Mesendoderm (in vitro differentiated cells): ENCODE data around the gene SLC4A11.

ENCODE experiments used
- DNase-seq: peaks from one replicate; pipeline ENCODE4 v3.0.0; 2013
- H2AK5ac ChIP-seq: 2 replicates; pipeline ENCODE4 v1.6.1; 2013; ENCODE audit warnings: low read length, inconsistent platforms
- H2BK120ac ChIP-seq: 2 replicates; pipeline ENCODE4 v1.6.1; 2013; ENCODE audit warnings: low read depth, mild to moderate bottlenecking, low read length, moderate library complexity, mixed read lengths
- H2BK15ac ChIP-seq: replicated peaks from 2 replicates; pipeline ENCODE4 v1.6.1; 2013; ENCODE audit warnings: low read depth, mild to moderate bottlenecking, moderate library complexity
- H2BK5ac ChIP-seq: 2 replicates; pipeline ENCODE4 v1.6.1; 2013; ENCODE audit warnings: low read length, inconsistent platforms
- H3K18ac ChIP-seq: 2 replicates; pipeline ENCODE4 v1.6.1; 2013; ENCODE audit warnings: mild to moderate bottlenecking, low read length, mixed read lengths
- H3K23ac ChIP-seq: one replicate; pipeline ENCODE4 v1.6.1; 2013; ENCODE audit warnings: low read length
- H3K27ac ChIP-seq: 2 replicates; pipeline ENCODE4 v1.5.1; 2013; ENCODE audit warnings: low read depth, mild to moderate bottlenecking, inconsistent platforms, low read length, moderate library complexity
- H3K27me3 ChIP-seq: 2 replicates; pipeline ENCODE4 v1.6.1; 2013; ENCODE audit warnings: low read length, control low read depth, mild to moderate bottlenecking, inconsistent platforms; ENCODE audit not compliant: insufficient read depth, poor library complexity
- H3K36me3 ChIP-seq: 2 replicates; pipeline ENCODE4 v1.6.1; 2013; ENCODE audit warnings: low read length, inconsistent platforms; ENCODE audit not compliant: control insufficient read depth, insufficient read depth
- H3K4ac ChIP-seq: one replicate; pipeline ENCODE4 v1.6.1; 2013; ENCODE audit warnings: low read depth, mild to moderate bottlenecking, low read length, moderate library complexity
- H3K4me1 ChIP-seq: 2 replicates; pipeline ENCODE4 v1.6.1; 2013; ENCODE audit warnings: low read depth, low read length, inconsistent platforms; ENCODE audit not compliant: control insufficient read depth
- H3K4me2 ChIP-seq: 2 replicates; pipeline ENCODE4 v1.6.1; 2013; ENCODE audit warnings: low read length
- H3K4me3 ChIP-seq: 2 replicates; pipeline ENCODE4 v1.5.1; 2013; ENCODE audit warnings: mild to moderate bottlenecking, low read length
- H3K56ac ChIP-seq: one replicate; pipeline ENCODE4 v1.6.1; 2013; ENCODE audit warnings: low read length
- H3K79me1 ChIP-seq: 2 replicates; pipeline ENCODE4 v1.6.1; 2013; ENCODE audit warnings: low read length, inconsistent platforms
- H3K79me2 ChIP-seq: 2 replicates; pipeline ENCODE4 v1.6.1; 2013; ENCODE audit warnings: mild to moderate bottlenecking, low read length; ENCODE audit not compliant: control insufficient read depth, insufficient read depth
- H3K9ac ChIP-seq: 2 replicates; pipeline ENCODE4 v1.6.1; 2013; ENCODE audit warnings: low read length, inconsistent platforms
- H4K5ac ChIP-seq: one replicate; pipeline ENCODE4 v1.6.1; 2013; ENCODE audit warnings: low read length
- H4K8ac ChIP-seq: one replicate; pipeline ENCODE4 v1.6.1; 2013; ENCODE audit warnings: low read depth, mild to moderate bottlenecking, control low read depth, low read length, moderate library complexity
- WGBS: extraction: QIAGEN DNeasy Blood & Tissue Kit; methylation state at CpG from one replicate; pipeline ENCODE4 v1.1.7; 2013; ENCODE audit warnings: low lambda C conversion rate, missing lambda C conversion rate; ENCODE audit not compliant: insufficient coverage; ENCODE audit errors: extremely low coverage; 5-methylcytosine and 5-hydroxymethylcytosine counted together

SLC4A11 gene

GRCh38 chr20:3248993-3249347 is 10.0 kb upstream of the SLC4A11 start:
- no peak overlapping the region for H3K23ac ChIP-seq
- no peaks in the 10 kb centered on the region for H3K79me2 ChIP-seq
- peak overlapping the region; percentile 54 for H3K56ac ChIP-seq
- H2BK120ac ChIP-seq: no peak overlapping the region
- no CpG with 5 or more reads among the region's 18 CpGs for WGBS
- H3K36me3 ChIP-seq: no peaks in the 10 kb centered on the region
- H3K4me2 ChIP-seq: peak overlapping the region; percentile 71
- no peak overlapping the region for H4K8ac ChIP-seq
- no peak overlapping the region for H3K27ac ChIP-seq
- peak overlapping the region; percentile 54 for H3K9ac ChIP-seq
- H3K4ac ChIP-seq: no peak overlapping the region
- no peak for DNase-seq
- no peak overlapping the region for H3K4me3 ChIP-seq
- no peak overlapping the region for H2BK15ac ChIP-seq
- H3K4me1 ChIP-seq: peaks cover 2% of the 10 kb centered on the region
- H3K79me1 ChIP-seq: no peaks in the 10 kb centered on the region
- H4K5ac ChIP-seq: no peak overlapping the region
- no peak overlapping the region for H2BK5ac ChIP-seq
- H2AK5ac ChIP-seq: no peak overlapping the region
- H3K18ac ChIP-seq: no peak overlapping the region
- H3K27me3 ChIP-seq: no peaks in the 10 kb centered on the region

- no peaks in the 10 kb centered on the region for H3K36me3 ChIP-seq
- no peaks in the 10 kb centered on the region for H3K79me2 ChIP-seq
- peak; percentile 71 for DNase-seq
- no peak overlapping the region for H3K23ac ChIP-seq
- H3K9ac ChIP-seq: peak overlapping the region; percentile 54
- peak overlapping the region; percentile 71 for H3K4me2 ChIP-seq
- no peaks in the 10 kb centered on the region for H3K79me1 ChIP-seq
- no peak overlapping the region for H3K4ac ChIP-seq
- no peaks in the 10 kb centered on the region for H3K27me3 ChIP-seq
- H3K4me3 ChIP-seq: no peak overlapping the region
- H3K56ac ChIP-seq: peak overlapping the region; percentile 54
- H4K8ac ChIP-seq: no peak overlapping the region
- H2AK5ac ChIP-seq: no peak overlapping the region
- no peak overlapping the region for H2BK15ac ChIP-seq
- no CpG with 5 or more reads among the region's 53 CpGs for WGBS
- H3K27ac ChIP-seq: no peak overlapping the region
- no peak overlapping the region for H2BK5ac ChIP-seq
- no peak overlapping the region for H3K18ac ChIP-seq
- no peak overlapping the region for H2BK120ac ChIP-seq
- H3K4me1 ChIP-seq: peaks cover 2% of the 10 kb centered on the region
- no peak overlapping the region for H4K5ac ChIP-seq
Observed at GRCh38 chr20:3248167-3248992, 9.4 kb upstream of the SLC4A11 start.

- no peak for DNase-seq
- no peak overlapping the region for H3K4ac ChIP-seq
- H2BK15ac ChIP-seq: no peak overlapping the region
- no peak overlapping the region for H3K9ac ChIP-seq
- no peak overlapping the region for H3K27ac ChIP-seq
- no peak overlapping the region for H3K4me3 ChIP-seq
- H4K5ac ChIP-seq: no peak overlapping the region
- H2AK5ac ChIP-seq: no peak overlapping the region
- H3K4me1 ChIP-seq: peaks cover 2% of the 10 kb centered on the region
- no peak overlapping the region for H2BK120ac ChIP-seq
- no peaks in the 10 kb centered on the region for H3K27me3 ChIP-seq
- H3K79me1 ChIP-seq: no peaks in the 10 kb centered on the region
- no peak overlapping the region for H2BK5ac ChIP-seq
- no peaks in the 10 kb centered on the region for H3K79me2 ChIP-seq
- no peak overlapping the region for H3K23ac ChIP-seq
- no peak overlapping the region for H3K56ac ChIP-seq
- no CpG with 5 or more reads among the region's 4 CpGs for WGBS
- no peak overlapping the region for H4K8ac ChIP-seq
- H3K18ac ChIP-seq: no peak overlapping the region
- no peaks in the 10 kb centered on the region for H3K36me3 ChIP-seq
- no peak overlapping the region for H3K4me2 ChIP-seq
Observed at GRCh38 chr20:3247638-3248037, 8.6 kb upstream of the SLC4A11 start.

- Histone ChIP-seq H2BK5ac (no peak overlapping the region), H3K23ac (no peak overlapping the region), H3K79me2 (no peaks in the 10 kb centered on the region), H2BK15ac (no peak overlapping the region), H3K9ac (no peak overlapping the region), H3K4ac (no peak overlapping the region), H3K4me3 (no peak overlapping the region), H3K56ac (no peak overlapping the region), H3K4me2 (no peak overlapping the region), H4K8ac (no peak overlapping the region), H2BK120ac (no peak overlapping the region), H4K5ac (no peak overlapping the region), H3K27me3 (no peaks in the 10 kb centered on the region), H3K36me3 (no peaks in the 10 kb centered on the region), H2AK5ac (no peak overlapping the region), H3K79me1 (no peaks in the 10 kb centered on the region), H3K18ac (no peak overlapping the region), H3K27ac (no peak overlapping the region), H3K4me1 (peaks cover 2% of the 10 kb centered on the region)
- WGBS: no CpG with 5 or more reads among the region's 1 CpG
- DNase-seq: no peak
Observed at GRCh38 chr20:3246682-3247081, 7.7 kb upstream of the SLC4A11 start.

GRCh38 chr20:3245711-3246110 is 6.7 kb upstream of the SLC4A11 start:
- H4K8ac ChIP-seq: no peak overlapping the region
- H3K56ac ChIP-seq: no peak overlapping the region
- H4K5ac ChIP-seq: no peak overlapping the region
- no peak overlapping the region for H3K4me3 ChIP-seq
- H3K4me2 ChIP-seq: no peak overlapping the region
- H3K27me3 ChIP-seq: no peaks in the 10 kb centered on the region
- H2BK15ac ChIP-seq: no peak overlapping the region
- no peak overlapping the region for H3K4ac ChIP-seq
- H3K23ac ChIP-seq: no peak overlapping the region
- H2BK120ac ChIP-seq: no peak overlapping the region
- no peak overlapping the region for H2AK5ac ChIP-seq
- no peak overlapping the region for H3K18ac ChIP-seq
- H3K79me2 ChIP-seq: no peaks in the 10 kb centered on the region
- peaks cover 2% of the 10 kb centered on the region for H3K4me1 ChIP-seq
- no CpG with 5 or more reads among the region's 4 CpGs for WGBS
- no peaks in the 10 kb centered on the region for H3K36me3 ChIP-seq
- H2BK5ac ChIP-seq: no peak overlapping the region
- H3K27ac ChIP-seq: no peak overlapping the region
- no peak overlapping the region for H3K9ac ChIP-seq
- DNase-seq: no peak
- no peaks in the 10 kb centered on the region for H3K79me1 ChIP-seq

GRCh38 chr20:3245156-3245555 is 6.2 kb upstream of the SLC4A11 start:
- Histone ChIP-seq H4K8ac (no peak overlapping the region), H3K27ac (no peak overlapping the region), H2BK15ac (no peak overlapping the region), H3K56ac (no peak overlapping the region), H3K18ac (no peak overlapping the region), H3K4ac (no peak overlapping the region), H3K4me3 (no peak overlapping the region), H4K5ac (no peak overlapping the region), H3K4me2 (no peak overlapping the region), H3K4me1 (peaks cover 2% of the 10 kb centered on the region), H3K79me1 (no peaks in the 10 kb centered on the region), H3K36me3 (no peaks in the 10 kb centered on the region), H2AK5ac (no peak overlapping the region), H2BK120ac (no peak overlapping the region), H2BK5ac (no peak overlapping the region), H3K79me2 (no peaks in the 10 kb centered on the region), H3K27me3 (no peaks in the 10 kb centered on the region), H3K23ac (no peak overlapping the region), H3K9ac (no peak overlapping the region)
- no CpG with 5 or more reads among the region's 2 CpGs for WGBS
- no peak for DNase-seq
